ENCODE results near the gene ITGB8. TPM values are rescaled to one million over a fixed set of nuclear protein-coding genes. Genes with fewer than 3 reads are reported as not detected.

Gene ITGB8
- polyA plus RNA-seq, 1 donor from 2014 or later: 12.2 TPM

GRCh38 chr7:20447021-20447650 is 116.4 kb downstream of the ITGB8 start:
- H3K36me3 ChIP-seq (ENCODE audit: insufficient read depth, low read length): no peaks in the 10 kb centered on the region
- no peaks in the 10 kb centered on the region for H4K20me1 ChIP-seq (ENCODE audit: insufficient read depth)
- H3K27ac ChIP-seq (ENCODE audit: low read length): no peak overlapping the region
- no peak overlapping the region for H3K9ac ChIP-seq (ENCODE audit: low read length)
- no peak overlapping the region for H3K4me3 ChIP-seq (ENCODE audit: low read length)
- no peaks in the 10 kb centered on the region for H3K9me3 ChIP-seq (ENCODE audit: low read length)
- no peak overlapping the region for H2AFZ ChIP-seq (ENCODE audit: low read depth, low read length)
- no peak overlapping the region for H3K4me2 ChIP-seq (ENCODE audit: low read length)
- H3K79me2 ChIP-seq (replicated peaks; ENCODE audit: insufficient read depth, low read length): no peaks in the 10 kb centered on the region
- H3K27me3 ChIP-seq (ENCODE audit: insufficient read depth, low read depth, low read length): no peaks in the 10 kb centered on the region
- no peaks in the 10 kb centered on the region for H3K9me2 ChIP-seq (ENCODE audit: insufficient read depth, low read length)
- TF ChIP-seq REST (IDR thresholded peaks at IDR 0.05; ENCODE audit: borderline replicate concordance) (no peak), MXI1 (conservative IDR thresholded peaks at IDR 0.05; ENCODE audit: poor library complexity, severe bottlenecking) (no peak), SMC3 (conservative IDR thresholded peaks at IDR 0.05; ENCODE audit: poor library complexity) (no peak), RAD21 (conservative IDR thresholded peaks at IDR 0.05) (no peak), EZH2 (IDR thresholded peaks at IDR 0.05; ENCODE audit: borderline replicate concordance, insufficient read depth, low read length, poor library complexity, severe bottlenecking) (no peak), EP300 (conservative IDR thresholded peaks at IDR 0.05; ENCODE audit: poor library complexity, severe bottlenecking) (no peak), POLR2AphosphoS5 (IDR thresholded peaks at IDR 0.05) (no peak), CTCF (IDR thresholded peaks at IDR 0.05; ENCODE audit: poor library complexity, severe bottlenecking) (no peak), TAF1 (IDR thresholded peaks at IDR 0.05; ENCODE audit: low read depth) (no peak)
- no peaks in the 10 kb centered on the region for H3F3A ChIP-seq (ENCODE audit: insufficient read depth, low read length, poor library complexity, severe bottlenecking)

- H2AFZ ChIP-seq (ENCODE audit: low read depth, low read length): no peak overlapping the region
- H4K20me1 ChIP-seq (ENCODE audit: insufficient read depth): no peaks in the 10 kb centered on the region
- H3F3A ChIP-seq (ENCODE audit: insufficient read depth, low read length, poor library complexity, severe bottlenecking): no peaks in the 10 kb centered on the region
- no peaks in the 10 kb centered on the region for H3K27me3 ChIP-seq (ENCODE audit: insufficient read depth, low read depth, low read length)
- TF ChIP-seq EZH2 (IDR thresholded peaks at IDR 0.05; ENCODE audit: borderline replicate concordance, insufficient read depth, low read length, poor library complexity, severe bottlenecking) (no peak), EP300 (conservative IDR thresholded peaks at IDR 0.05; ENCODE audit: poor library complexity, severe bottlenecking) (no peak), SMC3 (conservative IDR thresholded peaks at IDR 0.05; ENCODE audit: poor library complexity) (no peak), REST (IDR thresholded peaks at IDR 0.05; ENCODE audit: borderline replicate concordance) (no peak)
- H3K36me3 ChIP-seq (ENCODE audit: insufficient read depth, low read length): no peaks in the 10 kb centered on the region
- no peak overlapping the region for H3K27ac ChIP-seq (ENCODE audit: low read length)
- H3K9me2 ChIP-seq (ENCODE audit: insufficient read depth, low read length): no peaks in the 10 kb centered on the region
- no peaks in the 10 kb centered on the region for H3K9me3 ChIP-seq (ENCODE audit: low read length)
- H3K79me2 ChIP-seq (replicated peaks; ENCODE audit: insufficient read depth, low read length): no peaks in the 10 kb centered on the region
- H3K4me2 ChIP-seq (ENCODE audit: low read length): no peak overlapping the region
- H3K9ac ChIP-seq (ENCODE audit: low read length): no peak overlapping the region
- H3K4me3 ChIP-seq (ENCODE audit: low read length): no peak overlapping the region
These were observed 118.5 kb downstream of the ITGB8 start for GRCh38 chr7:20449176-20449575.
